HG03159 (cell line): ENCODE results near the gene SYP.

Experiments
- ATAC-seq: cut with Tn5 transposase; IDR thresholded peaks from one replicate; pipeline ENCODE4 v1.9.1; 2021; ENCODE audit warnings: mild to moderate bottlenecking, moderate library complexity; ENCODE audit not compliant: unreplicated experiment

Gene SYP

GRCh38 chrX:49221868-49222267 lies 21.9 kb upstream of the SYP start:
- ATAC-seq, result no peak

GRCh38 chrX:49220100-49220499 lies 20.1 kb upstream of the SYP start:
- ATAC-seq, result no peak

GRCh38 chrX:49214996-49215526 lies 15.1 kb upstream of the SYP start:
- ATAC-seq, result no peak

GRCh38 chrX:49214416-49214815 lies 14.4 kb upstream of the SYP start:
- ATAC-seq, result no peak

- ATAC-seq, result no peak
These were observed 12.9 kb upstream of the SYP start for GRCh38 chrX:49212861-49213260.

GRCh38 chrX:49212209-49212608 lies 12.2 kb upstream of the SYP start:
- ATAC-seq, result no peak

- no peak for ATAC-seq
These were observed 11.1 kb upstream of the SYP start for GRCh38 chrX:49211074-49211473.

GRCh38 chrX:49210406-49210805 lies 10.4 kb upstream of the SYP start:
- ATAC-seq, result no peak

GRCh38 chrX:49209434-49210251 lies 9.7 kb upstream of the SYP start:
- ATAC-seq, result no peak

- ATAC-seq, result no peak
These were observed 8.4 kb upstream of the SYP start for GRCh38 chrX:49208399-49208798.

- no peak for ATAC-seq
These were observed 6.5 kb upstream of the SYP start for GRCh38 chrX:49206543-49206942.

- no peak for ATAC-seq
These were observed 5.5 kb upstream of the SYP start for GRCh38 chrX:49205443-49205842.

- ATAC-seq, result no peak
These were observed 4.7 kb upstream of the SYP start for GRCh38 chrX:49204709-49205108.

- ATAC-seq, result no peak
These were observed 4.0 kb upstream of the SYP start for GRCh38 chrX:49204017-49204416.

GRCh38 chrX:49203536-49203935 lies 3.5 kb upstream of the SYP start:
- no peak for ATAC-seq

- ATAC-seq, result no peak
These were observed 2.0 kb upstream of the SYP start for GRCh38 chrX:49202022-49202421.

- ATAC-seq, result no peak
These were observed 738 bp downstream of the SYP start for GRCh38 chrX:49199315-49199595.

- no peak for ATAC-seq
These were observed 1.3 kb downstream of the SYP start for GRCh38 chrX:49198540-49199314.

GRCh38 chrX:49197543-49198087 lies 2.4 kb downstream of the SYP start:
- no peak for ATAC-seq

GRCh38 chrX:49193542-49193964 lies 6.4 kb downstream of the SYP start:
- no peak for ATAC-seq

GRCh38 chrX:49192722-49193328 lies 7.2 kb downstream of the SYP start:
- ATAC-seq, result no peak
